ENCODE measurements around the gene SIM2.
"Not testable (repeated sequence)": the region's sequence is repeated elsewhere in the genome, so short reads cannot be mapped to it uniquely, and the experiment has no call there.

SIM2 gene

DNA sequence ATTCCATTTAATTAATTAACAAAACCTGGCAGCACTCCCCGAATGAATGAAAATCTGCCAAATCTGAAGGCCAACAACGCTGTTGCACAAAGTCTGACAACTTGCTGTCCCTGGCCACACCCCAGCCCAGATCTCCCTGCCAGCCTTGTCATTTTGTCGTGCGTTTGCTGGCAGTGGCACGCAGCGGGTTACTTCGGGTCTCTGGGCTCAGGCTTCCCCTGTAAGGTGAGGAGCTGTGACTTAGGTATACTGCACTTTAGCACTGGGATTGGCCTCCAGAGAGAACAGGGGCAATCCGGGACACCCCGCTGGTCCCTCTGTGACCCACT, 34.3 kb upstream of the SIM2 start:
- H2AFZ ChIP-seq (ENCODE audit: low read depth): no peak overlapping the region

GRCh38 chr21:36665806-36666205, 33.1 kb upstream of the SIM2 start:
- H3K27me3 ChIP-seq (ENCODE audit: insufficient read depth, low read depth): no peaks in the 10 kb centered on the region
- H3K4me1 ChIP-seq (ENCODE audit: low read depth, poor library complexity, severe bottlenecking): no peaks in the 10 kb centered on the region
- H3K4me2 ChIP-seq: no peak overlapping the region
- no peak overlapping the region for H3K4me3 ChIP-seq (IDR thresholded peaks at IDR 0.05; ENCODE audit: insufficient read depth, low read depth, low read length)
- no peak for TF ChIP-seq CTCF (conservative IDR thresholded peaks at IDR 0.05; ENCODE audit: low read depth, low read length)
- H3K36me3 ChIP-seq (ENCODE audit: insufficient read depth): no peaks in the 10 kb centered on the region
- no peaks in the 10 kb centered on the region for H3K79me2 ChIP-seq (ENCODE audit: insufficient read depth, low read depth)
- H3K9ac ChIP-seq: no peak overlapping the region
- no peak overlapping the region for H3K27ac ChIP-seq
- H2AFZ ChIP-seq (ENCODE audit: low read depth): no peak overlapping the region
- no peaks in the 10 kb centered on the region for H4K20me1 ChIP-seq (ENCODE audit: insufficient read depth)

More for the DNA sequence above, 34.3 kb upstream of the SIM2 start:
- Histone ChIP-seq H3K27me3 (ENCODE audit: insufficient read depth, low read depth) (no peaks in the 10 kb centered on the region), H3K4me3 (IDR thresholded peaks at IDR 0.05; ENCODE audit: insufficient read depth, low read depth, low read length) (no peak overlapping the region), H4K20me1 (ENCODE audit: insufficient read depth) (no peaks in the 10 kb centered on the region), H3K36me3 (ENCODE audit: insufficient read depth) (no peaks in the 10 kb centered on the region), H3K4me1 (ENCODE audit: low read depth, poor library complexity, severe bottlenecking) (no peaks in the 10 kb centered on the region), H3K9ac (no peak overlapping the region), H3K79me2 (ENCODE audit: insufficient read depth, low read depth) (no peaks in the 10 kb centered on the region), H3K27ac (no peak overlapping the region), H3K4me2 (no peak overlapping the region)
- no peak for TF ChIP-seq CTCF (conservative IDR thresholded peaks at IDR 0.05; ENCODE audit: low read depth, low read length)

DNA sequence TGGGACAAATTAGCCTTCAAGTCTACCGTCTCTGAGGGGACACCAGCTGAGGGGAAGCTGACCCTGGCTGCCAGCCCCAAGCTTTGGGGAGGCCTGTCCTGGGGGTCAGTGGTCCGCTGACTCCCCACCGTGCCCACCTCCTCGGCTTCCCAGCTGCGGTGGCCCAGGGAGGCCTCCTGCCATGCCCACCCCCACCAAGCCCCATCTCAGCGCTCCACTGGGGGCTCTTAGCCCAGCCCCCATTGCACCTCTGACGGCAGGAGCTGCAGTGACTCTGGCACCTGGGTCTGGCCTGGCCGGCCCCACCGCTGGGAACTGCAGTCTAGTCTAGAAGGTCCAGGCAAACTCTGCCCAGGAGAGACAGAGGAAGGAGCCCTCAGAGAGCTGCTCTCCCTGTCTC, 30.2 kb upstream of the SIM2 start:
- TF ChIP-seq CTCF (conservative IDR thresholded peaks at IDR 0.05; ENCODE audit: low read depth, low read length): no peak
- Histone ChIP-seq H3K9ac (no peak overlapping the region), H3K4me2 (no peak overlapping the region), H2AFZ (ENCODE audit: low read depth) (no peak overlapping the region), H3K4me3 (IDR thresholded peaks at IDR 0.05; ENCODE audit: insufficient read depth, low read depth, low read length) (no peak overlapping the region), H3K4me1 (ENCODE audit: low read depth, poor library complexity, severe bottlenecking) (no peaks in the 10 kb centered on the region), H3K27me3 (ENCODE audit: insufficient read depth, low read depth) (no peaks in the 10 kb centered on the region), H3K36me3 (ENCODE audit: insufficient read depth) (no peaks in the 10 kb centered on the region), H3K27ac (no peak overlapping the region), H3K79me2 (ENCODE audit: insufficient read depth, low read depth) (no peaks in the 10 kb centered on the region), H4K20me1 (ENCODE audit: insufficient read depth) (no peaks in the 10 kb centered on the region)

DNA sequence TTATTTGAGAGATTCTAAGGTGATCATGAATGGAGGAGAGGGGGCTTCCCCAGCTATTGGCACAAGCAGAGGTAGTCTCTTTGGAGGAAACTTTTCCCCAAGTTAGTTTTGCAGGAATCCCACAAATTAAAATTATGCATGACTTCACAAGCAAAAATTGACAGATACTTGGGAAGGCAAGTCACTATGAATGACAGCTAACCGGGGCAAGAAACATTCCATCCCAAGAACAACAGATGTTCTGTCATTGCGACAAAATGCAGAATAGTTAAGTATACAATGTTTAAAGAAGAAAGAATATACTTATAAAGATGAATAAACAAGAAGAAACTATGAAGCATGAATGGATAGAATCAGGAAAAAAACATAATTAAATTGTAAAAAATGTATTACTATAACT, 27.1 kb upstream of the SIM2 start:
- no peaks in the 10 kb centered on the region for H3K36me3 ChIP-seq (ENCODE audit: insufficient read depth)
- H4K20me1 ChIP-seq (ENCODE audit: insufficient read depth): no peaks in the 10 kb centered on the region
- no peaks in the 10 kb centered on the region for H3K4me1 ChIP-seq (ENCODE audit: low read depth, poor library complexity, severe bottlenecking)
- no peak overlapping the region for H3K4me2 ChIP-seq
- no peak overlapping the region for H2AFZ ChIP-seq (ENCODE audit: low read depth)
- H3K79me2 ChIP-seq (ENCODE audit: insufficient read depth, low read depth): no peaks in the 10 kb centered on the region
- H3K27ac ChIP-seq: no peak overlapping the region
- no peaks in the 10 kb centered on the region for H3K27me3 ChIP-seq (ENCODE audit: insufficient read depth, low read depth)
- H3K4me3 ChIP-seq (IDR thresholded peaks at IDR 0.05; ENCODE audit: insufficient read depth, low read depth, low read length): no peak overlapping the region
- no peak for TF ChIP-seq CTCF (conservative IDR thresholded peaks at IDR 0.05; ENCODE audit: low read depth, low read length)
- no peak overlapping the region for H3K9ac ChIP-seq

DNA sequence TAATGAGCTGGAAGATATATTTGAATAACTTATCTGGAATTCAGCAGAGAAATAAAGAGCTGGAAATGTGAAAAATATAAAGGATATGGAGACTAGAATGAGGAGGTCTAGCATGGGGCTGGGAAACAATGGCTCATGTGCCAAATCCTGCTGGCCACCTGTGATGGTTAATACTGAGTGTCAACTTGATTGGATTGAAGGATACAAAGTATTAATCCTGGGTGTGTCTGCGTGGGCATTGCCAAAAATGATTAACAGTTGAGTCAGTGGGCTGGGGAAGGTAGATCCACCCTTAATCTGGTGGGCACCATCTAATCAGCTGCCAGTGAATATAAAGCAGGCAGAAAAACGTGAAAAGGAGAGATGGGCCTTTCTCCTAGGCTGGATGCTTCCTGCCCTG, 26.6 kb upstream of the SIM2 start:
- H2AFZ ChIP-seq (ENCODE audit: low read depth); H3K4me1 ChIP-seq (ENCODE audit: low read depth, poor library complexity, severe bottlenecking); H3K9ac ChIP-seq; H3K4me2 ChIP-seq; H3K4me3 ChIP-seq (IDR thresholded peaks at IDR 0.05; ENCODE audit: insufficient read depth, low read depth, low read length); H4K20me1 ChIP-seq (ENCODE audit: insufficient read depth); H3K36me3 ChIP-seq (ENCODE audit: insufficient read depth); H3K27me3 ChIP-seq (ENCODE audit: insufficient read depth, low read depth); H3K79me2 ChIP-seq (ENCODE audit: insufficient read depth, low read depth); H3K27ac ChIP-seq: not testable (repeated sequence)

Data from KMS-11 (cell line).